ENCODE results near the gene PCBP3. TPM values are rescaled to one million over a fixed set of nuclear protein-coding genes. Genes with fewer than 3 reads are reported as not detected.

Gene PCBP3
- polyA plus RNA-seq, 1 experiment = 1.6 TPM

DNA sequence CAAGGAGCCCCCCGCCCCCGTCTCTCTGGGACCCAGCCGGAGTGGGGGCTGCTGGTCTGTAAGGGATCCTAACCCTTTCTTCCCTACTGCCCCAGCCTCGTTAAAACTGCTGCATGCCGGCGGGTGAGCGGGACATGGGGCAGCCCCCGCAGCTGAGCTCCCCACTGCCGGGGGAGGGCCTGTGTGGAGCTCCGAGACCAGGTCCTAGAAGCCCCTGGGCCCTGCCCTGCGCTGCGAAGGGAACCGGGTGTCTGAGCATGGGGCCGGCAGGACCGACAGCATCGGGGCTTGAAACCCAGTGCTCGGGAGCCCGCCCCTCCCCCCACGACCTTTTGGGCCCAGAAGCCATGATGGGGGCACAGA lies 328.8 kb downstream of the PCBP3 start:
- no peaks in the 10 kb centered on the region for H3K27me3 ChIP-seq (ENCODE audit: control insufficient read depth, insufficient read depth, low read length)
- ChIA-PET CTCF (interaction anchor here (1.4 to 1.9 kb wide), 3 partner anchors 169 to 171 kb away, joined by 4 to 20 read pairs (median 8); no protein-coding TSS in a partner anchor), POLR2A (interaction anchor here (0.6 to 2.7 kb wide), 7 partner anchors 9 to 209 kb away, joined by 3 to 15 read pairs (median 3); partner anchors contain the start of gene COL6A1)
- TF ChIP-seq, protein P1, sequence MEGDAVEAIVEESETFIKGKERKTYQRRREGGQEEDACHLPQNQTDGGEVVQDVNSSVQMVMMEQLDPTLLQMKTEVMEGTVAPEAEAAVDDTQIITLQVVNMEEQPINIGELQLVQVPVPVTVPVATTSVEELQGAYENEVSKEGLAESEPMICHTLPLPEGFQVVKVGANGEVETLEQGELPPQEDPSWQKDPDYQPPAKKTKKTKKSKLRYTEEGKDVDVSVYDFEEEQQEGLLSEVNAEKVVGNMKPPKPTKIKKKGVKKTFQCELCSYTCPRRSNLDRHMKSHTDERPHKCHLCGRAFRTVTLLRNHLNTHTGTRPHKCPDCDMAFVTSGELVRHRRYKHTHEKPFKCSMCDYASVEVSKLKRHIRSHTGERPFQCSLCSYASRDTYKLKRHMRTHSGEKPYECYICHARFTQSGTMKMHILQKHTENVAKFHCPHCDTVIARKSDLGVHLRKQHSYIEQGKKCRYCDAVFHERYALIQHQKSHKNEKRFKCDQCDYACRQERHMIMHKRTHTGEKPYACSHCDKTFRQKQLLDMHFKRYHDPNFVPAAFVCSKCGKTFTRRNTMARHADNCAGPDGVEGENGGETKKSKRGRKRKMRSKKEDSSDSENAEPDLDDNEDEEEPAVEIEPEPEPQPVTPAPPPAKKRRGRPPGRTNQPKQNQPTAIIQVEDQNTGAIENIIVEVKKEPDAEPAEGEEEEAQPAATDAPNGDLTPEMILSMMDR (IDR thresholded peaks at IDR 0.05; ENCODE audit: low read depth, low read length) = no peak
- DNase-seq (ENCODE audit: low read depth, low spot score) = no peak
- peak overlapping the region; percentile 25; the same call in 1 of the 2 replicates for H3K4me3 ChIP-seq (ENCODE audit: low read depth, low read length)
- peak overlapping the region; percentile 97 for H3K27ac ChIP-seq (ENCODE audit: low read depth, low read length)
- H3K9me3 ChIP-seq (ENCODE audit: control insufficient read depth, insufficient read depth, low read length) = no peaks in the 10 kb centered on the region; the same call in 1 of the 2 replicates

- ChIA-PET POLR2A (interaction anchor here (0.6 to 2.7 kb wide), 14 partner anchors 8 to 170 kb away, joined by 3 to 15 read pairs (median 4); partner anchors contain the start of gene COL6A1), CTCF (interaction anchor here (0.6 to 1.9 kb wide), 11 partner anchors 21 to 171 kb away, joined by 3 to 20 read pairs (median 4); no protein-coding TSS in a partner anchor)
- DNase-seq (ENCODE audit: low read depth, low spot score) = peak; percentile 88
- Histone ChIP-seq H3K4me3 (ENCODE audit: low read depth, low read length) (peak overlapping the region; percentile 48), H3K9me3 (ENCODE audit: control insufficient read depth, insufficient read depth, low read length) (no peaks in the 10 kb centered on the region; the same call in 1 of the 2 replicates), H3K27ac (ENCODE audit: low read depth, low read length) (peak overlapping the region; percentile 97), H3K27me3 (ENCODE audit: control insufficient read depth, insufficient read depth, low read length) (no peaks in the 10 kb centered on the region)
- TF ChIP-seq, protein P1 (IDR thresholded peaks at IDR 0.05; ENCODE audit: low read depth, low read length) = no peak
Measured at GRCh38 chr21:45972716-45973474, 329.4 kb downstream of the PCBP3 start.

- CTCF ChIA-PET = interaction anchor here (0.5 to 1.9 kb wide), 15 partner anchors 20 to 312 kb away, joined by 3 to 20 read pairs (median 4); partner anchors contain the start of gene MCM3AP
- TF ChIP-seq, protein P1 (IDR thresholded peaks at IDR 0.05; ENCODE audit: low read depth, low read length) = peak; percentile 81
- H3K4me3 ChIP-seq (ENCODE audit: low read depth, low read length) = peak overlapping the region; percentile 48
- no peaks in the 10 kb centered on the region; the same call in 1 of the 2 replicates for H3K9me3 ChIP-seq (ENCODE audit: control insufficient read depth, insufficient read depth, low read length)
- DNase-seq (ENCODE audit: low read depth, low spot score) = no peak
- H3K27me3 ChIP-seq (ENCODE audit: control insufficient read depth, insufficient read depth, low read length) = no peaks in the 10 kb centered on the region
- H3K27ac ChIP-seq (ENCODE audit: low read depth, low read length) = peak overlapping the region; percentile 97
- POLR2A ChIA-PET = interaction anchor here (0.6 to 2.7 kb wide), 14 partner anchors 9 to 169 kb away, joined by 3 to 15 read pairs (median 4); partner anchors contain the start of gene COL6A1
Measured at GRCh38 chr21:45973475-45974072, 330.0 kb downstream of the PCBP3 start.

DNA sequence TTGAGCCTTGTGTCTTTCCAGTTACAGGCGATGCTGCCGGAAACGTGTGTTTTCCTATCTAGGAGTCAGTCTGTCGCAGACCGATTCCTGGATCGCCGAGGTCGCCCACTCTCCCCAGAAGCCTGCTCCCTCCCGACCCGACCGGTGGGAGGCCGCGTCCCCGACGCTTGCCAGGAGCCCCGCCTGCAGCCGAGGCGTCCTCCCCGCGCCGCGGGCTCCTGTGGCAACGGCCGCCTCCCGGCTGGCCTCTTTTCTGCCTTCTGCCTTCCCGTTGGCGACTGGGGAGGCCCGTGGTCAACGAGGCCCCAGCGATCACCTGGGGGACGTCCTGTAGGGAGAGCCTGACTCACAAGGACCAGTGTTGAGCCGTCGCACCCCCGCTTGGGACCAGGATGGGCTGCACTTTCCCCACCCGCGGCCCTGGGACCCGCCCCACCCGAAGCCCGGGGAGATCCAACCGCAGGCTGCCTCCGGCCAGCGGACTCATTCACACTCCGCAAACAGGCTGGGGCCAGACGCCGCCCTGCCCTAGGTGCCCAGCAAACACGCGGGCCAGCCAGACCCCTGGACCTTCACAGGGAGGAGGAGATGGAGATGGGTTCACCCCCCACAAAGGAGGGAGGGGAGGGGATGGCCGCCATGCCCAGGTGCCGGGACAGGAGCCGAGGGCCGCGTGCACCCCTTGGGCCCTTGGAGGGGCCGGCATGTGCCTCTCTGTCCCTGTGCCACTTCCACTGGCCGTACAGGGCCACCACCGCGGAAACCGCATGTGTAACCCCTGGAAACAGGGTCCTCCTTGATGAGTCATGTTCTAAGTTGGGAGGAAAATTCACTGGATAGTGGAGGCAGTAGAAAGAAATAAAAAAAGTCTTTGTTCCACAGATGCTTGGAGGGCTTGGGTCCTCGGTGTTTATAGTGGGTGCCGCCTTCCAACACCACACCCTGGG lies 330.8 kb downstream of the PCBP3 start:
- ChIA-PET CTCF (interaction anchor here (0.5 to 1.9 kb wide), 11 partner anchors 46 to 311 kb away, joined by 3 to 20 read pairs (median 4); partner anchors contain the start of gene MCM3AP), POLR2A (interaction anchor here (0.8 to 2.7 kb wide), 10 partner anchors 8 to 169 kb away, joined by 3 to 15 read pairs (median 5); partner anchors contain the start of gene COL6A1)
- DNase-seq (ENCODE audit: low read depth, low spot score) = no peak
- no peaks in the 10 kb centered on the region for H3K27me3 ChIP-seq (ENCODE audit: control insufficient read depth, insufficient read depth, low read length)
- H3K9me3 ChIP-seq (ENCODE audit: control insufficient read depth, insufficient read depth, low read length) = no peaks in the 10 kb centered on the region; the same call in 1 of the 2 replicates
- TF ChIP-seq, protein P1 (IDR thresholded peaks at IDR 0.05; ENCODE audit: low read depth, low read length) = no peak
- H3K4me3 ChIP-seq (ENCODE audit: low read depth, low read length) = peak overlapping the region; percentile 48
- H3K27ac ChIP-seq (ENCODE audit: low read depth, low read length) = peak overlapping the region; percentile 97
